ENCODE measurements around the gene ERN1. TPM values are rescaled to one million over a fixed set of nuclear protein-coding genes. Genes with fewer than 3 reads are reported as not detected.

Gene ERN1
- total and polyA plus RNA-seq, 2 donors (not counting 1 experiment from before 2014, with no cell fraction given): 3.3 to 11.7 TPM

- no peak overlapping the region for H3K27ac ChIP-seq (ENCODE audit: insufficient read depth, low read length)
- H3K9ac ChIP-seq (ENCODE audit: insufficient read depth, low read length): no peak overlapping the region
- H2AFZ ChIP-seq (ENCODE audit: low read length): no peak overlapping the region
- H3K4me3 ChIP-seq (replicated peaks in 1 of 4; ENCODE audit: control extremely low read depth in 1 of 4, insufficient read depth in 1 of 4, low read depth in 3 of 4, low read length in 4 of 4): no peak overlapping the region
- H3K36me3 ChIP-seq (ENCODE audit: control insufficient read depth, insufficient read depth, low read length): no peaks in the 10 kb centered on the region
- H3K79me2 ChIP-seq (ENCODE audit: control insufficient read depth, insufficient read depth, low read length): no peaks in the 10 kb centered on the region
- H3K4me1 ChIP-seq (ENCODE audit: control insufficient read depth, extremely low read depth, insufficient read depth, low read length): peaks cover 2% of the 10 kb centered on the region
- H3K4me2 ChIP-seq (ENCODE audit: extremely low read depth, insufficient read depth, low read length): no peak overlapping the region
- TF ChIP-seq EZH2 (IDR thresholded peaks at IDR 0.05; ENCODE audit: low read length, missing control alignments) (no peak), CTCF (conservative IDR thresholded peaks at IDR 0.05 in 1 of 2, IDR thresholded peaks at IDR 0.05 in 1 of 2; ENCODE audit: low read depth in 1 of 2, low read length in 2 of 2) (no peak)
- no peak for DNase-seq (ENCODE audit: low read depth in 2 of 2)
- H3K9me3 ChIP-seq (ENCODE audit: control insufficient read depth, insufficient read depth, low read depth, low read length): no peaks in the 10 kb centered on the region
- no peaks in the 10 kb centered on the region for H3K27me3 ChIP-seq (ENCODE audit: control insufficient read depth, insufficient read depth, low read length)
- H4K20me1 ChIP-seq (ENCODE audit: control insufficient read depth, extremely low read depth, insufficient read depth, low read length): no peaks in the 10 kb centered on the region
Observed at GRCh38 chr17:64006361-64007088, 123.4 kb downstream of the ERN1 start.

- Histone ChIP-seq H3K4me3 (replicated peaks in 1 of 4; ENCODE audit: control extremely low read depth in 1 of 4, insufficient read depth in 1 of 4, low read depth in 3 of 4, low read length in 4 of 4) (no peak overlapping the region), H2AFZ (ENCODE audit: low read length) (no peak overlapping the region), H4K20me1 (ENCODE audit: control insufficient read depth, extremely low read depth, insufficient read depth, low read length) (no peaks in the 10 kb centered on the region), H3K4me1 (ENCODE audit: control insufficient read depth, extremely low read depth, insufficient read depth, low read length) (peaks cover 2% of the 10 kb centered on the region), H3K27ac (ENCODE audit: insufficient read depth, low read length) (no peak overlapping the region), H3K9me3 (ENCODE audit: control insufficient read depth, insufficient read depth, low read depth, low read length) (no peaks in the 10 kb centered on the region), H3K9ac (ENCODE audit: insufficient read depth, low read length) (no peak overlapping the region), H3K36me3 (ENCODE audit: control insufficient read depth, insufficient read depth, low read length) (no peaks in the 10 kb centered on the region), H3K4me2 (ENCODE audit: extremely low read depth, insufficient read depth, low read length) (no peak overlapping the region), H3K79me2 (ENCODE audit: control insufficient read depth, insufficient read depth, low read length) (no peaks in the 10 kb centered on the region), H3K27me3 (ENCODE audit: control insufficient read depth, insufficient read depth, low read length) (no peaks in the 10 kb centered on the region)
- DNase-seq (ENCODE audit: low read depth in 2 of 2): no peak
- no peak for TF ChIP-seq EZH2 (IDR thresholded peaks at IDR 0.05; ENCODE audit: low read length, missing control alignments)
- no peak for TF ChIP-seq CTCF (conservative IDR thresholded peaks at IDR 0.05 in 1 of 2, IDR thresholded peaks at IDR 0.05 in 1 of 2; ENCODE audit: low read depth in 1 of 2, low read length in 2 of 2)
Observed at GRCh38 chr17:64005734-64006167, 124.2 kb downstream of the ERN1 start.

- Histone ChIP-seq H3K4me2 (ENCODE audit: extremely low read depth, insufficient read depth, low read length) (no peak overlapping the region), H3K79me2 (ENCODE audit: control insufficient read depth, insufficient read depth, low read length) (no peaks in the 10 kb centered on the region), H3K4me3 (replicated peaks in 1 of 4; ENCODE audit: control extremely low read depth in 1 of 4, insufficient read depth in 1 of 4, low read depth in 3 of 4, low read length in 4 of 4) (no peak overlapping the region), H3K9me3 (ENCODE audit: control insufficient read depth, insufficient read depth, low read depth, low read length) (no peaks in the 10 kb centered on the region), H3K36me3 (ENCODE audit: control insufficient read depth, insufficient read depth, low read length) (no peaks in the 10 kb centered on the region), H3K9ac (ENCODE audit: insufficient read depth, low read length) (no peak overlapping the region), H3K4me1 (ENCODE audit: control insufficient read depth, extremely low read depth, insufficient read depth, low read length) (peaks cover 2% of the 10 kb centered on the region), H3K27ac (ENCODE audit: insufficient read depth, low read length) (no peak overlapping the region), H3K27me3 (ENCODE audit: control insufficient read depth, insufficient read depth, low read length) (no peaks in the 10 kb centered on the region), H2AFZ (ENCODE audit: low read length) (no peak overlapping the region), H4K20me1 (ENCODE audit: control insufficient read depth, extremely low read depth, insufficient read depth, low read length) (no peaks in the 10 kb centered on the region)
- TF ChIP-seq CTCF (conservative IDR thresholded peaks at IDR 0.05 in 1 of 2, IDR thresholded peaks at IDR 0.05 in 1 of 2; ENCODE audit: low read depth in 1 of 2, low read length in 2 of 2) (no peak), EZH2 (IDR thresholded peaks at IDR 0.05; ENCODE audit: low read length, missing control alignments) (no peak)
- no peak for DNase-seq (ENCODE audit: low read depth in 2 of 2)
Observed at GRCh38 chr17:64004903-64005733, 124.8 kb downstream of the ERN1 start.
